ENCODE results near the gene CNTN5.

Gene CNTN5

GRCh38 chr11:99676292-99676691 lies 655.5 kb downstream of the CNTN5 start:
- Histone ChIP-seq H3K27me3 (ENCODE audit: control insufficient read depth, insufficient read depth, low read length) (no peaks in the 10 kb centered on the region), H3K9ac (ENCODE audit: low read length) (no peak overlapping the region), H3K4me3 (ENCODE audit: low read length) (no peak overlapping the region), H3K9me3 (ENCODE audit: control insufficient read depth, low read length) (no peaks in the 10 kb centered on the region), H3K36me3 (ENCODE audit: control insufficient read depth, insufficient read depth, low read length) (no peaks in the 10 kb centered on the region), H3K4me1 (ENCODE audit: control insufficient read depth, insufficient read depth, low read length) (no peaks in the 10 kb centered on the region)

GRCh38 chr11:99682171-99682570 lies 661.4 kb downstream of the CNTN5 start:
- no peak overlapping the region for H3K9ac ChIP-seq (ENCODE audit: low read length)
- no peaks in the 10 kb centered on the region for H3K27me3 ChIP-seq (ENCODE audit: control insufficient read depth, insufficient read depth, low read length)
- H3K9me3 ChIP-seq (ENCODE audit: control insufficient read depth, low read length): no peaks in the 10 kb centered on the region
- H3K4me3 ChIP-seq (ENCODE audit: low read length): no peak overlapping the region
- no peaks in the 10 kb centered on the region for H3K36me3 ChIP-seq (ENCODE audit: control insufficient read depth, insufficient read depth, low read length)
- no peaks in the 10 kb centered on the region for H3K4me1 ChIP-seq (ENCODE audit: control insufficient read depth, insufficient read depth, low read length)

- Histone ChIP-seq H3K36me3 (ENCODE audit: control insufficient read depth, insufficient read depth, low read length) (no peaks in the 10 kb centered on the region), H3K4me1 (ENCODE audit: control insufficient read depth, insufficient read depth, low read length) (no peaks in the 10 kb centered on the region), H3K9me3 (ENCODE audit: control insufficient read depth, low read length) (no peaks in the 10 kb centered on the region), H3K4me3 (ENCODE audit: low read length) (no peak overlapping the region), H3K27me3 (ENCODE audit: control insufficient read depth, insufficient read depth, low read length) (no peaks in the 10 kb centered on the region), H3K9ac (ENCODE audit: low read length) (no peak overlapping the region)
Measured at GRCh38 chr11:99682646-99683045, 661.9 kb downstream of the CNTN5 start.

DNA sequence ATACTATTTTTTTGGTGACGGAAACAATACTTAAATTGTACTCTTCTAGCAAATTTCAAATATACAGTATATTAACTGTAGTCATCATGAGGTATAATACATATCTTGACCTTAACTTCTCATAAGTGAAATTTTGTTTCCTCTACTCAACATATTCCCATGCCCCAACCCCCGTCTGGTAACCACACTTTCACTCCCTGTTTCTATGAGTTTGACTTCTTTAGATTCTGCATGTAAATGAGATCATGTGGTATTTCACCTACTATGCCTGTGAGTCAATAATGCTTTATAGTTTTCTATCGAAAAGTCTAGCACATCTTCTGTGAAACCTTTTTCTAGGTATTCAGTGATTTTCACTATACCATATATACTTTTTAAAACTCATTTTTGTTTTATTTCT lies 663.2 kb downstream of the CNTN5 start:
- no peak overlapping the region for H3K9ac ChIP-seq (ENCODE audit: low read length)
- no peaks in the 10 kb centered on the region for H3K27me3 ChIP-seq (ENCODE audit: control insufficient read depth, insufficient read depth, low read length)
- no peaks in the 10 kb centered on the region for H3K9me3 ChIP-seq (ENCODE audit: control insufficient read depth, low read length)
- H3K36me3 ChIP-seq (ENCODE audit: control insufficient read depth, insufficient read depth, low read length): no peaks in the 10 kb centered on the region
- no peaks in the 10 kb centered on the region for H3K4me1 ChIP-seq (ENCODE audit: control insufficient read depth, insufficient read depth, low read length)
- H3K4me3 ChIP-seq (ENCODE audit: low read length): no peak overlapping the region

- Histone ChIP-seq H3K9ac (ENCODE audit: low read length) (no peak overlapping the region), H3K27me3 (ENCODE audit: control insufficient read depth, insufficient read depth, low read length) (no peaks in the 10 kb centered on the region), H3K4me1 (ENCODE audit: control insufficient read depth, insufficient read depth, low read length) (no peaks in the 10 kb centered on the region), H3K9me3 (ENCODE audit: control insufficient read depth, low read length) (no peaks in the 10 kb centered on the region), H3K4me3 (ENCODE audit: low read length) (no peak overlapping the region), H3K36me3 (ENCODE audit: control insufficient read depth, insufficient read depth, low read length) (no peaks in the 10 kb centered on the region)
Measured at GRCh38 chr11:99686838-99687237, 666.1 kb downstream of the CNTN5 start.

GRCh38 chr11:99687320-99687719 lies 666.6 kb downstream of the CNTN5 start:
- no peaks in the 10 kb centered on the region for H3K4me1 ChIP-seq (ENCODE audit: control insufficient read depth, insufficient read depth, low read length)
- no peak overlapping the region for H3K4me3 ChIP-seq (ENCODE audit: low read length)
- H3K36me3 ChIP-seq (ENCODE audit: control insufficient read depth, insufficient read depth, low read length): no peaks in the 10 kb centered on the region
- no peaks in the 10 kb centered on the region for H3K27me3 ChIP-seq (ENCODE audit: control insufficient read depth, insufficient read depth, low read length)
- H3K9me3 ChIP-seq (ENCODE audit: control insufficient read depth, low read length): no peaks in the 10 kb centered on the region
- H3K9ac ChIP-seq (ENCODE audit: low read length): no peak overlapping the region

DNA sequence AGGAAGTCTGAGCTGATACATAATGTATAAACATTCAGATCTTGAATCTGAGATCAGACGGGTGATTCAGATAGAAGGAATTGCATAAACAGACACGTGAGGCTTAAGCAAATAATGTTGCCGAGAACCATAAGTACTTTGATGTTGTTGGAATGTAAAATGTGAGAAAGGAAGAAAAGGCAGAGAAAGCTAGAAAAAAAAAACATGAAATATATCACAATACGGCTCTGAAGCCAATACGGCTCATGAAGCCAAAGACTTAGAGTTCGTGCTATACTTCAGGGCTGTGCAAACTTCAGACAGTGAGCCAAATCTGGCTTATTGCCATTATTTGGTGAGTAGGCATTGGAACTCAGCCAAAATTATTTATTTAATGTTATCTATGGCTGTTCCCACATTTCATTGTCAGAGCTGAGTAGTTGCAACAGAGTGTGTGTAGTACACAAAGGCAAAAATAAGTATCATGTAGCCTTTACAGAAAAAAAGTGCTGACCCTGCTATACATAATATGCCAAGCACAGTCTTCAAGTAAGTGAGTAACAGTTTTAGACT lies 673.3 kb downstream of the CNTN5 start:
- no peak overlapping the region for H3K9ac ChIP-seq (ENCODE audit: low read length)
- no peaks in the 10 kb centered on the region for H3K9me3 ChIP-seq (ENCODE audit: control insufficient read depth, low read length)
- no peaks in the 10 kb centered on the region for H3K36me3 ChIP-seq (ENCODE audit: control insufficient read depth, insufficient read depth, low read length)
- no peak overlapping the region for H3K4me3 ChIP-seq (ENCODE audit: low read length)
- no peaks in the 10 kb centered on the region for H3K27me3 ChIP-seq (ENCODE audit: control insufficient read depth, insufficient read depth, low read length)
- H3K4me1 ChIP-seq (ENCODE audit: control insufficient read depth, insufficient read depth, low read length): no peaks in the 10 kb centered on the region

DNA sequence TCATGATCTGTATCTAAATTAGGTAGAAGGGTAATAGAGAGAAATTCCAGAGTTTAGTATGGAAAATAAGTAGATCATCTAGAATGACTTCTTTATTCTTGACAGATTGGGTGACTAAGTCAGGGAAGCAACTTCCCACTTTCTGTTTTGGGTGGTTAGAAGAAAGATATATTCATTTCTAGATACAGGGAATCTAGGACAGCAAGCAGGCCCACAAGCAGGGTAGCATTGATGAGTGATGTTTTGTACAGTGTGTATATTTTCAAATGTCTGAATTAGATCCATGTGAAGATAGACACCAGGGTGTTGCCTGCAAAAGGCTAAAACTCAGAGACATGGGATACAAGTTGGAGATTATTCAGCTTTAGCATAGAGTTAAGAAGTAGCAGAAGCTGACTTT lies 674.4 kb downstream of the CNTN5 start:
- Histone ChIP-seq H3K9me3 (ENCODE audit: control insufficient read depth, low read length) (no peaks in the 10 kb centered on the region), H3K36me3 (ENCODE audit: control insufficient read depth, insufficient read depth, low read length) (no peaks in the 10 kb centered on the region), H3K9ac (ENCODE audit: low read length) (no peak overlapping the region), H3K4me3 (ENCODE audit: low read length) (no peak overlapping the region), H3K27me3 (ENCODE audit: control insufficient read depth, insufficient read depth, low read length) (no peaks in the 10 kb centered on the region), H3K4me1 (ENCODE audit: control insufficient read depth, insufficient read depth, low read length) (no peaks in the 10 kb centered on the region)

DNA sequence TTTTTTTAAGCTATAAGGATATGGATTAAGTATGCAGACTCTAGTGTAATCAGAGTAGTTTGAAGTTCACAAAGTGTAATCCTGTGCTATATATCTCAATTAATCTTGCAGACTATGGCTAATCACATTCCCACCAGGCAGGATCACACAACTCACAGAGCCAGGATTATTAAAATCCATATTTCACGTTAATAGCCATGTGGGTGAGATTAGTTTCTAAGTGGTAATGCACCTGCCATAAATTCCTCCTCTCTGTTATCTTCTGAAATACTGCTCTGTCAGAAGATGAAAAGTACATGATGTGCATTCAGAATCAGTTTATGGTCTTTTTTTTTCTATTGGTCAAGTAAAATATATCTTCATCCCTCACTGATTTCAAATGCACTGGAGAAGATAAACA lies 686.1 kb downstream of the CNTN5 start:
- H3K4me3 ChIP-seq (ENCODE audit: low read length): no peak overlapping the region
- no peak overlapping the region for H3K9ac ChIP-seq (ENCODE audit: low read length)
- H3K9me3 ChIP-seq (ENCODE audit: control insufficient read depth, low read length): no peaks in the 10 kb centered on the region
- H3K27me3 ChIP-seq (ENCODE audit: control insufficient read depth, insufficient read depth, low read length): no peaks in the 10 kb centered on the region
- no peaks in the 10 kb centered on the region for H3K36me3 ChIP-seq (ENCODE audit: control insufficient read depth, insufficient read depth, low read length)
- H3K4me1 ChIP-seq (ENCODE audit: control insufficient read depth, insufficient read depth, low read length): no peaks in the 10 kb centered on the region

DNA sequence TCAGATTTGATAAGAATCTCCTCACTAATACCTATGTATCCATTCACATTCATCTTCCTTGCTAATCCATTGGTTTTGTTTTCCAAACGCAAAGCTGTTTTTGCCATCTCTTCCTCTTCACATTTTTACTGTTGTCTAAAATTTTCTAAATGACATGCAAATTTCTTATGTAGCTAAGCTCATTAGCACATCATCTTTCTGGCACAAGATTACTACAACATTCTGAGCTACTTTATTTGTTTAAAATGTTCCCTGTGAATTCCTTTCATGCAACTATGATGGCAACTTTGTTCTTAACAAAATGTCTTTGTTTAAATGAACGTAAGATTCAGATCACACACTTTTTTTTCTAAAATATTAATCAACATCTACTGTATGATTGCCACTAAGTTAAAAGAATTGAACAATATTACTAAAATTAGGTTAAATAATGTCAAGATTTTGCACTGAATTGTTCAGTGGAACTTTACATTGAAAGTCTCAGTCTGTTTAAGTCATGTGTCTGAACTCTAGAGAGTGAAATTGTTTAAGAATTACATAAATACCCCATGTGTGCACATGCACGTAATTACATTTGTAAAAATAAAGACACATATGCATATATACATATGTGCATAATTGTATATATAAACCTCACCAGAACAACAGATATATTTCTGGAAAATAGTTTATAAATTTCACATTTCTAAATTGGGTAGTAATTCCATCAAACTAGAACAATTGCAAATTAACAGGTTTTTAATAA lies 688.4 kb downstream of the CNTN5 start:
- no peaks in the 10 kb centered on the region for H3K27me3 ChIP-seq (ENCODE audit: control insufficient read depth, insufficient read depth, low read length)
- no peaks in the 10 kb centered on the region for H3K4me1 ChIP-seq (ENCODE audit: control insufficient read depth, insufficient read depth, low read length)
- no peak overlapping the region for H3K9ac ChIP-seq (ENCODE audit: low read length)
- no peaks in the 10 kb centered on the region for H3K36me3 ChIP-seq (ENCODE audit: control insufficient read depth, insufficient read depth, low read length)
- no peaks in the 10 kb centered on the region for H3K9me3 ChIP-seq (ENCODE audit: control insufficient read depth, low read length)
- H3K4me3 ChIP-seq (ENCODE audit: low read length): no peak overlapping the region

DNA sequence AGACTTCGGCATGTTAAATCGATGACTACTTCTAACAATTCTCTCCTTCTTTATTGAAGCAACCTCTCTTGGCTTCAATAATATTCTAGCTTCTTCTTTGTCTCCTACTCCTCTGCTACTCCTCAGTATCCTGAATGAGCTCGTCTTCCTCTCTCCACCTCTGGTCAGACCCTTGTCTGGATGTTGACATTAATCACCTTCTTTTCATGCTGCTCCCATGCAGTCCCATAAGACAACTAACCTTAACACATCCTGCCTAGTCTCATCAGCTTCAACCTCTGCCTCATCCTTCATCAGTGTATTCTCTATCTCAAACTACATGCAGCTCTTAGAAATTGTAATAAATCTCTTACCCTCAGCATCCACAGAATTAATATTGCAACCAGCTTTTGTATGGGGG lies 695.6 kb downstream of the CNTN5 start:
- H3K36me3 ChIP-seq (ENCODE audit: control insufficient read depth, insufficient read depth, low read length): no peaks in the 10 kb centered on the region
- H3K4me1 ChIP-seq (ENCODE audit: control insufficient read depth, insufficient read depth, low read length): no peaks in the 10 kb centered on the region
- H3K4me3 ChIP-seq (ENCODE audit: low read length): no peak overlapping the region
- H3K9me3 ChIP-seq (ENCODE audit: control insufficient read depth, low read length): no peaks in the 10 kb centered on the region
- no peak overlapping the region for H3K9ac ChIP-seq (ENCODE audit: low read length)
- no peaks in the 10 kb centered on the region for H3K27me3 ChIP-seq (ENCODE audit: control insufficient read depth, insufficient read depth, low read length)

GRCh38 chr11:99718291-99718690 lies 697.5 kb downstream of the CNTN5 start:
- Histone ChIP-seq H3K4me3 (ENCODE audit: low read length) (no peak overlapping the region), H3K9me3 (ENCODE audit: control insufficient read depth, low read length) (no peaks in the 10 kb centered on the region), H3K9ac (ENCODE audit: low read length) (no peak overlapping the region), H3K27me3 (ENCODE audit: control insufficient read depth, insufficient read depth, low read length) (no peaks in the 10 kb centered on the region), H3K36me3 (ENCODE audit: control insufficient read depth, insufficient read depth, low read length) (no peaks in the 10 kb centered on the region), H3K4me1 (ENCODE audit: control insufficient read depth, insufficient read depth, low read length) (no peaks in the 10 kb centered on the region)

Measured in mucosa of stomach (tissue), 1 donor.